ENCODE data around the gene CDH13.

Gene CDH13

GRCh38 chr16:82855471-82855870 lies 228.7 kb downstream of the CDH13 start:
- DNase-seq, result no peak

GRCh38 chr16:82857693-82858365 lies 231.1 kb downstream of the CDH13 start:
- DNase-seq, result no peak

- DNase-seq, result no peak
Observed at GRCh38 chr16:82859662-82860061, 232.9 kb downstream of the CDH13 start.

- no peak for DNase-seq
Observed at GRCh38 chr16:82860071-82860470, 233.3 kb downstream of the CDH13 start.

GRCh38 chr16:82862057-82862456 lies 235.3 kb downstream of the CDH13 start:
- DNase-seq, result no peak

- DNase-seq, result no peak
Observed at GRCh38 chr16:82864332-82865040, 237.7 kb downstream of the CDH13 start.

- no peak for DNase-seq
Observed at GRCh38 chr16:82865412-82865811, 238.6 kb downstream of the CDH13 start.

- no peak for DNase-seq
Observed at GRCh38 chr16:82867485-82867884, 240.7 kb downstream of the CDH13 start.

- DNase-seq, result no peak
Observed at GRCh38 chr16:82874271-82874670, 247.5 kb downstream of the CDH13 start.

GRCh38 chr16:82874672-82875071 lies 247.9 kb downstream of the CDH13 start:
- DNase-seq, result no peak

GRCh38 chr16:82876951-82877350 lies 250.2 kb downstream of the CDH13 start:
- DNase-seq, result no peak

GRCh38 chr16:82878466-82878865 lies 251.7 kb downstream of the CDH13 start:
- no peak for DNase-seq

- DNase-seq, result no peak
Observed at GRCh38 chr16:82880346-82880745, 253.6 kb downstream of the CDH13 start.

- DNase-seq, result no peak
Observed at GRCh38 chr16:82881516-82881915, 254.7 kb downstream of the CDH13 start.

GRCh38 chr16:82882226-82882625 lies 255.5 kb downstream of the CDH13 start:
- no peak for DNase-seq

GRCh38 chr16:82882982-82883835 lies 256.4 kb downstream of the CDH13 start:
- DNase-seq, result no peak

- no peak for DNase-seq
Observed at GRCh38 chr16:82884320-82884898, 257.6 kb downstream of the CDH13 start.

- no peak for DNase-seq
Observed at GRCh38 chr16:82886146-82886545, 259.4 kb downstream of the CDH13 start.

GRCh38 chr16:82888591-82889001 lies 261.8 kb downstream of the CDH13 start:
- no peak for DNase-seq

GRCh38 chr16:82891424-82891823 lies 264.7 kb downstream of the CDH13 start:
- DNase-seq, result no peak

- no peak for DNase-seq
Observed at GRCh38 chr16:82891918-82892317, 265.1 kb downstream of the CDH13 start.

- no peak for DNase-seq
Observed at GRCh38 chr16:82892324-82892723, 265.6 kb downstream of the CDH13 start.

- no peak for DNase-seq
Observed at GRCh38 chr16:82895843-82896242, 269.1 kb downstream of the CDH13 start.

Measured in kidney glomerular epithelial cell (primary cell).